ENCODE measurements around the gene PACRG.

- TF ChIP-seq ZFP3 (CRISPR knock-in tag; IDR thresholded peaks at IDR 0.05) (no peak), GLIS3 (CRISPR knock-in tag; IDR thresholded peaks at IDR 0.05) (no peak), ZFP30 (CRISPR knock-in tag; IDR thresholded peaks at IDR 0.05) (no peak)
- TF ChIP-seq, protein P1, sequence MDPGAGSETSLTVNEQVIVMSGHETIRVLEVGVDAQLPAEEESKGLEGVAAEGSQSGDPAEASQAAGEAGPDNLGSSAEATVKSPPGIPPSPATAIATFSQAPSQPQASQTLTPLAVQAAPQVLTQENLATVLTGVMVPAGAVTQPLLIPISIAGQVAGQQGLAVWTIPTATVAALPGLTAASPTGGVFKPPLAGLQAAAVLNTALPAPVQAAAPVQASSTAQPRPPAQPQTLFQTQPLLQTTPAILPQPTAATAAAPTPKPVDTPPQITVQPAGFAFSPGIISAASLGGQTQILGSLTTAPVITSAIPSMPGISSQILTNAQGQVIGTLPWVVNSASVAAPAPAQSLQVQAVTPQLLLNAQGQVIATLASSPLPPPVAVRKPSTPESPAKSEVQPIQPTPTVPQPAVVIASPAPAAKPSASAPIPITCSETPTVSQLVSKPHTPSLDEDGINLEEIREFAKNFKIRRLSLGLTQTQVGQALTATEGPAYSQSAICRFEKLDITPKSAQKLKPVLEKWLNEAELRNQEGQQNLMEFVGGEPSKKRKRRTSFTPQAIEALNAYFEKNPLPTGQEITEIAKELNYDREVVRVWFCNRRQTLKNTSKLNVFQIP (CRISPR knock-in tag; IDR thresholded peaks at IDR 0.05; ENCODE audit: borderline replicate concordance, low read depth): no peak
These were observed 595.9 kb downstream of the PACRG start for GRCh38 chr6:163323705-163324104.
